Mesendoderm (in vitro differentiated cells): ENCODE results near the gene JARID2.

ENCODE experiments used
- DNase-seq: peaks from one replicate; pipeline ENCODE4 v3.0.0; 2013
- H2AK5ac ChIP-seq: 2 replicates; pipeline ENCODE4 v1.6.1; 2013; ENCODE audit warnings: low read length, inconsistent platforms
- H2BK120ac ChIP-seq: 2 replicates; pipeline ENCODE4 v1.6.1; 2013; ENCODE audit warnings: low read depth, mild to moderate bottlenecking, low read length, moderate library complexity, mixed read lengths
- H2BK15ac ChIP-seq: replicated peaks from 2 replicates; pipeline ENCODE4 v1.6.1; 2013; ENCODE audit warnings: low read depth, mild to moderate bottlenecking, moderate library complexity
- H2BK5ac ChIP-seq: 2 replicates; pipeline ENCODE4 v1.6.1; 2013; ENCODE audit warnings: low read length, inconsistent platforms
- H3K18ac ChIP-seq: 2 replicates; pipeline ENCODE4 v1.6.1; 2013; ENCODE audit warnings: mild to moderate bottlenecking, low read length, mixed read lengths
- H3K23ac ChIP-seq: one replicate; pipeline ENCODE4 v1.6.1; 2013; ENCODE audit warnings: low read length
- H3K27ac ChIP-seq: 2 replicates; pipeline ENCODE4 v1.5.1; 2013; ENCODE audit warnings: low read depth, mild to moderate bottlenecking, inconsistent platforms, low read length, moderate library complexity
- H3K27me3 ChIP-seq: 2 replicates; pipeline ENCODE4 v1.6.1; 2013; ENCODE audit warnings: low read length, control low read depth, mild to moderate bottlenecking, inconsistent platforms; ENCODE audit not compliant: insufficient read depth, poor library complexity
- H3K36me3 ChIP-seq: 2 replicates; pipeline ENCODE4 v1.6.1; 2013; ENCODE audit warnings: low read length, inconsistent platforms; ENCODE audit not compliant: control insufficient read depth, insufficient read depth
- H3K4ac ChIP-seq: one replicate; pipeline ENCODE4 v1.6.1; 2013; ENCODE audit warnings: low read depth, mild to moderate bottlenecking, low read length, moderate library complexity
- H3K4me1 ChIP-seq: 2 replicates; pipeline ENCODE4 v1.6.1; 2013; ENCODE audit warnings: low read depth, low read length, inconsistent platforms; ENCODE audit not compliant: control insufficient read depth
- H3K4me2 ChIP-seq: 2 replicates; pipeline ENCODE4 v1.6.1; 2013; ENCODE audit warnings: low read length
- H3K4me3 ChIP-seq: 2 replicates; pipeline ENCODE4 v1.5.1; 2013; ENCODE audit warnings: mild to moderate bottlenecking, low read length
- H3K56ac ChIP-seq: one replicate; pipeline ENCODE4 v1.6.1; 2013; ENCODE audit warnings: low read length
- H3K79me1 ChIP-seq: 2 replicates; pipeline ENCODE4 v1.6.1; 2013; ENCODE audit warnings: low read length, inconsistent platforms
- H3K79me2 ChIP-seq: 2 replicates; pipeline ENCODE4 v1.6.1; 2013; ENCODE audit warnings: mild to moderate bottlenecking, low read length; ENCODE audit not compliant: control insufficient read depth, insufficient read depth
- H3K9ac ChIP-seq: 2 replicates; pipeline ENCODE4 v1.6.1; 2013; ENCODE audit warnings: low read length, inconsistent platforms
- H4K5ac ChIP-seq: one replicate; pipeline ENCODE4 v1.6.1; 2013; ENCODE audit warnings: low read length
- H4K8ac ChIP-seq: one replicate; pipeline ENCODE4 v1.6.1; 2013; ENCODE audit warnings: low read depth, mild to moderate bottlenecking, control low read depth, low read length, moderate library complexity
- WGBS: extraction: QIAGEN DNeasy Blood & Tissue Kit; methylation state at CpG from one replicate; pipeline ENCODE4 v1.1.7; 2013; ENCODE audit warnings: low lambda C conversion rate, missing lambda C conversion rate; ENCODE audit not compliant: insufficient coverage; ENCODE audit errors: extremely low coverage; 5-methylcytosine and 5-hydroxymethylcytosine counted together

JARID2 gene

GRCh38 chr6:15531973-15532372 lies 286.1 kb downstream of the JARID2 start:
- no CpG with 5 or more reads among the region's 7 CpGs for WGBS
- no peak overlapping the region for H3K23ac ChIP-seq
- no peak overlapping the region for H4K5ac ChIP-seq
- no peak overlapping the region for H2AK5ac ChIP-seq
- no peak overlapping the region for H3K4ac ChIP-seq
- H4K8ac ChIP-seq: no peak overlapping the region
- no peaks in the 10 kb centered on the region for H3K79me2 ChIP-seq
- H3K4me2 ChIP-seq: no peak overlapping the region
- no peak for DNase-seq
- H3K18ac ChIP-seq: no peak overlapping the region
- H3K4me1 ChIP-seq: no peaks in the 10 kb centered on the region
- H3K4me3 ChIP-seq: no peak overlapping the region
- no peak overlapping the region for H3K27ac ChIP-seq
- no peak overlapping the region for H2BK15ac ChIP-seq
- no peaks in the 10 kb centered on the region for H3K27me3 ChIP-seq
- no peak overlapping the region for H3K9ac ChIP-seq
- no peak overlapping the region for H2BK120ac ChIP-seq
- H2BK5ac ChIP-seq: no peak overlapping the region
- no peaks in the 10 kb centered on the region for H3K79me1 ChIP-seq
- H3K56ac ChIP-seq: no peak overlapping the region
- no peaks in the 10 kb centered on the region for H3K36me3 ChIP-seq

DNA sequence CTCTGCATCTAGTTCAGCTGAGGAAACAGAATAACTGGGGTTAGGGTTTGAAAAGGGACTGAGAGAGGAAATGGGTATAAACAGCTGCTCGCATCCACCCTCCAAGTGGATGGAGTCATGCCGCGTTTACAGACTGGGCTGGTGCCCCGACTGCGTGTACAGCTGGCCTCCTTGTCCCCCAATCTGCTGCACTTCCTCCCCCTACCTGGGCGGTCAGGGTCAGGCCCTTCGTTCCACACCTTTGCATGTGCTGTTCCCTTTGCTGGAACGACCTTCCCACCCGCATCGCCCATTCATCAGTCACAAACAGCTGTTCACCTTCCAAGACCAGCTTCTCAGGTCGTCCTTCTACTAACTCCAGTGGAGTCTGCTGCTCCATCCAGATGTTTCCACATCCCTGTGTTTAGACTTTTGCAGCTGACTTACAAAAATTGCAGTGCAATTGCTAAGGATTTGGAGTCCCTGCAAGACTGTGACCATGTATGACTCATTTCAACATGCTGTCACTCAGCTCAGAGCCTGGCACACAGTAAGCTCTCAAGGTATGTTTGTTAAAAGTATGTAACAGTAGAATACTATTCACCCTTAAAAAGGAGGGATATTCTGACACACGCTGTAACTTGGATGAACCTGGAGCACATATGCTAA lies 287.6 kb downstream of the JARID2 start:
- no peak overlapping the region for H4K8ac ChIP-seq
- H3K27me3 ChIP-seq: no peaks in the 10 kb centered on the region
- H4K5ac ChIP-seq: no peak overlapping the region
- H2BK5ac ChIP-seq: no peak overlapping the region
- H3K4me2 ChIP-seq: no peak overlapping the region
- no peak overlapping the region for H3K27ac ChIP-seq
- no peak overlapping the region for H3K9ac ChIP-seq
- H3K56ac ChIP-seq: no peak overlapping the region
- H3K18ac ChIP-seq: no peak overlapping the region
- H2BK120ac ChIP-seq: no peak overlapping the region
- no peaks in the 10 kb centered on the region for H3K36me3 ChIP-seq
- no peak overlapping the region for H3K4me3 ChIP-seq
- no peak overlapping the region for H2AK5ac ChIP-seq
- no peaks in the 10 kb centered on the region for H3K79me2 ChIP-seq
- no peak overlapping the region for H3K23ac ChIP-seq
- H2BK15ac ChIP-seq: no peak overlapping the region
- no peak for DNase-seq
- H3K79me1 ChIP-seq: no peaks in the 10 kb centered on the region
- no peaks in the 10 kb centered on the region for H3K4me1 ChIP-seq
- WGBS: no CpG with 5 or more reads among the region's 12 CpGs
- no peak overlapping the region for H3K4ac ChIP-seq

DNA sequence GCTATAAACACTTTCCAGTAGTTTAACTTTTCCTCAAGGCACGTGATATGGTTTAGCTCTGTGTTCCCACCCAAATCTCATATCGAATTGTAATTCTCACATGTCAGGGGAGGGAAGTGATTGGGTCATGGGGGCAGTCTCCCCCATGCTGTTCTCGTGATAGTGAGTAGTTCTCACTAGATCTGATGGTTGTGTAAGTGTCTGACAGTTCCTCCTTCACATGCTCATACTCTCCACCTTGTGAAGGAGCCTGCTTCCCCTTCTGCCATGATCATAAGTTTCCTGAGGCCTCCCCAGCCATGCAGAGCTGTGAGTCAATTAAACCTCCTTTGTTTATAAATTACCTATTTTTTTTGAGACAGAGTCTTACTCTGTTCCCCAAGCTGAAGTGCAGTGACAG lies 289.1 kb downstream of the JARID2 start:
- Histone ChIP-seq H4K5ac (no peak overlapping the region), H3K56ac (no peak overlapping the region), H3K4ac (no peak overlapping the region), H3K4me1 (no peaks in the 10 kb centered on the region), H2BK5ac (no peak overlapping the region), H3K4me3 (no peak overlapping the region), H3K79me2 (no peaks in the 10 kb centered on the region), H4K8ac (no peak overlapping the region), H2BK120ac (no peak overlapping the region), H3K36me3 (no peaks in the 10 kb centered on the region), H2BK15ac (no peak overlapping the region), H2AK5ac (no peak overlapping the region), H3K4me2 (no peak overlapping the region), H3K9ac (no peak overlapping the region), H3K23ac (no peak overlapping the region), H3K79me1 (no peaks in the 10 kb centered on the region), H3K27ac (no peak overlapping the region), H3K27me3 (no peaks in the 10 kb centered on the region), H3K18ac (no peak overlapping the region)
- DNase-seq: peak; percentile 22
- WGBS: no CpG with 5 or more reads among the region's 3 CpGs

GRCh38 chr6:15535495-15536197 lies 289.8 kb downstream of the JARID2 start:
- WGBS: no CpG with 5 or more reads among the region's 3 CpGs

GRCh38 chr6:15536198-15536955 lies 290.5 kb downstream of the JARID2 start:
- Histone ChIP-seq H4K8ac (no peak overlapping the region), H3K79me2 (no peaks in the 10 kb centered on the region), H3K4me3 (no peak overlapping the region), H3K36me3 (no peaks in the 10 kb centered on the region), H2BK5ac (no peak overlapping the region), H4K5ac (no peak overlapping the region), H3K18ac (no peak overlapping the region), H3K4me1 (no peaks in the 10 kb centered on the region), H3K4ac (no peak overlapping the region), H3K23ac (no peak overlapping the region), H3K27ac (no peak overlapping the region), H2AK5ac (no peak overlapping the region), H3K4me2 (no peak overlapping the region), H2BK120ac (no peak overlapping the region), H3K9ac (no peak overlapping the region), H2BK15ac (no peak overlapping the region), H3K27me3 (no peaks in the 10 kb centered on the region), H3K56ac (no peak overlapping the region), H3K79me1 (no peaks in the 10 kb centered on the region)
- no peak for DNase-seq
- WGBS: no CpG with 5 or more reads among the region's 4 CpGs

More at GRCh38 chr6:15535495-15536197, 289.8 kb downstream of the JARID2 start:
- Histone ChIP-seq H3K27me3 (no peaks in the 10 kb centered on the region), H4K8ac (no peak overlapping the region), H3K79me1 (no peaks in the 10 kb centered on the region), H3K27ac (no peak overlapping the region), H4K5ac (no peak overlapping the region), H3K23ac (no peak overlapping the region), H3K4me2 (no peak overlapping the region), H3K4me1 (no peaks in the 10 kb centered on the region), H3K9ac (no peak overlapping the region), H3K79me2 (no peaks in the 10 kb centered on the region), H2AK5ac (no peak overlapping the region), H2BK15ac (no peak overlapping the region), H2BK120ac (no peak overlapping the region), H3K18ac (no peak overlapping the region), H3K4ac (no peak overlapping the region), H2BK5ac (no peak overlapping the region), H3K4me3 (no peak overlapping the region), H3K56ac (no peak overlapping the region), H3K36me3 (no peaks in the 10 kb centered on the region)
- no peak for DNase-seq
